H9 (cell line): Measurements from ENCODE around the gene NDUFS2. TPM values are rescaled to one million over a fixed set of nuclear protein-coding genes. Genes with fewer than 3 reads are reported as not detected.
A peak's percentile ranks its signal among the peaks of the same experiment; 100 is the strongest.
"Not testable (repeated sequence)": the region's sequence is repeated elsewhere in the genome, so short reads cannot be mapped to it uniquely, and the experiment has no call there.

Experiments
- DNase-seq: peaks from one replicate; pipeline ENCODE4 v3.0.0-alpha.2; 2017
- H2AFZ ChIP-seq: one replicate; pipeline ENCODE4 v1.6.1; 2013; ENCODE audit warnings: mild to moderate bottlenecking, low read length, control low read depth, moderate library complexity
- H2AK5ac ChIP-seq: 2 replicates; pipeline ENCODE4 v1.6.1; 2013; ENCODE audit warnings: low read length, control low read depth, mixed read lengths; ENCODE audit not compliant: insufficient read length
- H2BK120ac ChIP-seq: one replicate; pipeline ENCODE4 v1.6.1; 2013; ENCODE audit warnings: low read depth, mild to moderate bottlenecking, low read length, control low read depth, inconsistent platforms; ENCODE audit not compliant: poor library complexity, severe bottlenecking
- H2BK12ac ChIP-seq: 2 replicates; pipeline ENCODE4 v1.6.1; 2013; ENCODE audit warnings: low read length, control low read depth, mixed read lengths, low read depth; ENCODE audit not compliant: insufficient read length
- H2BK15ac ChIP-seq: 2 replicates; pipeline ENCODE4 v1.6.1; 2013; ENCODE audit warnings: low read depth, low read length, control low read depth
- H2BK20ac ChIP-seq: one replicate; pipeline ENCODE4 v1.6.1; 2013; ENCODE audit warnings: low read depth, mild to moderate bottlenecking, low read length, control low read depth, inconsistent platforms; ENCODE audit not compliant: poor library complexity, severe bottlenecking
- H2BK5ac ChIP-seq: 2 replicates; pipeline ENCODE4 v1.6.1; 2013; ENCODE audit warnings: low read length, control low read depth, mixed read lengths; ENCODE audit not compliant: insufficient read length
- H3K14ac ChIP-seq: 2 replicates; pipeline ENCODE4 v1.6.1; 2013; ENCODE audit warnings: low read length, control low read depth; ENCODE audit not compliant: insufficient read depth
- H3K18ac ChIP-seq: 2 replicates; pipeline ENCODE4 v1.6.1; 2013; ENCODE audit warnings: low read depth, mild to moderate bottlenecking, mixed read lengths, low read length, control low read depth; ENCODE audit not compliant: insufficient read length
- H3K23ac ChIP-seq: 2 replicates; pipeline ENCODE4 v1.6.1; 2013; ENCODE audit warnings: low read length, control low read depth, mixed read lengths, low read depth; ENCODE audit not compliant: insufficient read length
- H3K23me2 ChIP-seq: 2 replicates; pipeline ENCODE4 v1.6.1; 2013; ENCODE audit warnings: low read depth, mild to moderate bottlenecking, mixed read lengths, low read length, control low read depth; ENCODE audit not compliant: insufficient read length, poor library complexity, severe bottlenecking
- H3K27ac ChIP-seq: 2 replicates; pipeline ENCODE4 v1.5.1; 2013; ENCODE audit warnings: low read length, control low read depth, mixed read lengths, low read depth; ENCODE audit not compliant: insufficient read length
- H3K27me3 ChIP-seq: 2 replicates; pipeline ENCODE4 v1.6.1; 2013; ENCODE audit warnings: low read length, control low read depth, inconsistent platforms; ENCODE audit not compliant: insufficient read depth
- H3K4ac ChIP-seq: 2 replicates; pipeline ENCODE4 v1.6.1; 2013; ENCODE audit warnings: low read depth, mild to moderate bottlenecking, control low read depth, inconsistent platforms, low read length, moderate library complexity
- H3K4me1 ChIP-seq: 2 replicates; pipeline ENCODE4 v1.6.1; 2013; ENCODE audit warnings: low read length, control low read depth, inconsistent platforms; ENCODE audit not compliant: insufficient read depth
- H3K4me2 ChIP-seq: 2 replicates; pipeline ENCODE4 v1.6.1; 2013; ENCODE audit warnings: low read length, control low read depth, mixed read lengths; ENCODE audit not compliant: insufficient read length, insufficient read depth
- H3K56ac ChIP-seq: 2 replicates; pipeline ENCODE4 v1.6.1; 2013; ENCODE audit warnings: low read depth, mild to moderate bottlenecking, mixed read lengths, low read length, control low read depth; ENCODE audit not compliant: insufficient read length
- H3K79me1 ChIP-seq: 2 replicates; pipeline ENCODE4 v1.6.1; 2013; ENCODE audit warnings: low read depth, mild to moderate bottlenecking, moderate library complexity, low read length, control low read depth, inconsistent platforms; ENCODE audit not compliant: insufficient read depth, poor library complexity, severe bottlenecking
- H3K79me2 ChIP-seq: 2 replicates; pipeline ENCODE4 v1.6.1; 2013; ENCODE audit warnings: low read length, control low read depth, inconsistent platforms; ENCODE audit not compliant: insufficient read depth
- H3K9ac ChIP-seq: 2 replicates; pipeline ENCODE4 v1.6.1; 2013; ENCODE audit warnings: low read length, control low read depth, mixed read lengths; ENCODE audit not compliant: insufficient read length; ENCODE audit errors: extremely low read depth
- H3K9me3 ChIP-seq: one replicate; pipeline ENCODE4 v1.6.1; 2013; ENCODE audit warnings: low read depth, low read length, inconsistent platforms; ENCODE audit not compliant: control insufficient read depth
- H3T11ph ChIP-seq: one replicate; pipeline ENCODE4 v1.6.1; 2013; ENCODE audit warnings: mild to moderate bottlenecking, low read length, control low read depth, inconsistent platforms
- H4K20me1 ChIP-seq: one replicate; pipeline ENCODE4 v1.6.1; 2013; ENCODE audit not compliant: control insufficient read depth, insufficient read length, insufficient read depth
- H4K5ac ChIP-seq: 2 replicates; pipeline ENCODE4 v1.6.1; 2013; ENCODE audit warnings: low read depth, mild to moderate bottlenecking, mixed read lengths, low read length, control low read depth; ENCODE audit not compliant: insufficient read length
- H4K8ac ChIP-seq: replicated peaks from 2 replicates; pipeline ENCODE4 v1.6.1; 2013; ENCODE audit warnings: low read length, control low read depth, mixed read lengths, low read depth; ENCODE audit not compliant: insufficient read length
- H4K91ac ChIP-seq: 2 replicates; pipeline ENCODE4 v1.6.1; 2013; ENCODE audit warnings: low read depth, mild to moderate bottlenecking, moderate library complexity, mixed read lengths, low read length, control low read depth; ENCODE audit not compliant: insufficient read length
- H3K27ac Mint-ChIP-seq, 3 experiments: 2 replicates in 2 of 3; 3 replicates in 1 of 3; pipeline ENCODE4 v1.8.0; 2020 to 2021; ENCODE audit warnings: mixed read lengths in 3 of 3, mild to moderate bottlenecking in 1 of 3, moderate library complexity in 1 of 3
- H3K27me3 Mint-ChIP-seq: 2 replicates; pipeline ENCODE4 v1.8.0; 2021; ENCODE audit warnings: low read depth, mild to moderate bottlenecking, moderate library complexity, mixed read lengths
- H3K36me3 Mint-ChIP-seq, 3 experiments: 2 replicates in 2 of 3; 3 replicates in 1 of 3; pipeline ENCODE4 v1.8.0; 2020 to 2021; ENCODE audit warnings: low read depth in 3 of 3, mixed read lengths in 3 of 3; ENCODE audit not compliant: insufficient read depth in 1 of 3
- H3K4me1 Mint-ChIP-seq, 2 experiments: 2 replicates each; pipeline ENCODE4 v1.8.0; 2020; ENCODE audit warnings: mixed read lengths in 2 of 2
- H3K4me3 Mint-ChIP-seq, 2 experiments: 2 replicates in 1 of 2; 3 replicates in 1 of 2; pipeline ENCODE4 v1.8.0; 2020 to 2021; ENCODE audit warnings: mild to moderate bottlenecking in 2 of 2, mixed read lengths in 2 of 2, moderate library complexity in 1 of 2
- H3K9me3 Mint-ChIP-seq, 2 experiments: 2 replicates in 1 of 2; 3 replicates in 1 of 2; pipeline ENCODE4 v1.8.0; 2020; ENCODE audit warnings: mild to moderate bottlenecking in 2 of 2, mixed read lengths in 2 of 2, moderate library complexity in 1 of 2
- CTCF ChIP-seq: fragments of 200-600 bp; sonication (generic); conservative IDR thresholded peaks from 3 replicates; pipeline ENCODE4 v1.8.0; 2021; ENCODE audit warnings: antibody characterized with exemption, mild to moderate bottlenecking
- WGBS: extraction: QIAGEN DNeasy Blood & Tissue Kit; methylation state at CpG from one replicate; pipeline ENCODE4 v1.1.7; 2013; ENCODE audit warnings: missing lambda C conversion rate, low lambda C conversion rate, mixed read lengths; ENCODE audit not compliant: insufficient read length; ENCODE audit errors: extremely low coverage; 5-methylcytosine and 5-hydroxymethylcytosine counted together
- total RNA-seq: library from RNA; stranded (reverse); gene quantifications from 2 replicates; pipeline ENCODE4 v1.2.1, GENCODE V29; 2021

NDUFS2 gene
- total RNA-seq, 1 experiment from 2014 or later, result 84.5 TPM

GRCh38 chr1:161223805-161224694, 21.9 kb downstream of the NDUFS2 start:
- no peaks in the 10 kb centered on the region for H3K27me3 ChIP-seq
- DNase-seq, result no peak
- H3K9me3 ChIP-seq, result no peaks in the 10 kb centered on the region
- Mint-ChIP-seq H3K9me3 (no peaks in the 10 kb centered on the region), H3K36me3 (peaks cover 7 to 16% (median 13%) of the 10 kb centered on the region in 3 experiments; a peak in 6 of 7 replicates), H3K4me3 (no peak overlapping the region), H3K4me1 (peaks cover 23 to 43% of the 10 kb centered on the region in 2 experiments), H3K27me3 (no peaks in the 10 kb centered on the region), H3K27ac (no peak overlapping the region)
- no peak overlapping the region for H2BK12ac ChIP-seq
- no peak overlapping the region for H2BK20ac ChIP-seq
- H3K56ac ChIP-seq, result no peak overlapping the region
- H4K5ac ChIP-seq, result no peak overlapping the region
- H3K23me2 ChIP-seq, result no peaks in the 10 kb centered on the region
- no peak overlapping the region for H3K4ac ChIP-seq
- H3K14ac ChIP-seq, result no peak overlapping the region
- no peaks in the 10 kb centered on the region for H3K79me2 ChIP-seq
- no peak overlapping the region for H2AK5ac ChIP-seq
- H3K9ac ChIP-seq, result no peak overlapping the region
- H3T11ph ChIP-seq, result no peak overlapping the region
- 100% methylated on average over 1 of the region's 7 CpGs for WGBS
- TF ChIP-seq CTCF, result no peak
- H4K91ac ChIP-seq, result no peak overlapping the region
- H3K23ac ChIP-seq, result no peak overlapping the region
- H4K8ac ChIP-seq, result no peak overlapping the region
- no peak overlapping the region for H2BK120ac ChIP-seq
- H3K4me2 ChIP-seq, result no peak overlapping the region
- no peaks in the 10 kb centered on the region for H3K79me1 ChIP-seq
- H3K4me1 ChIP-seq, result peaks cover 8% of the 10 kb centered on the region; the same call in 1 of the 2 replicates
- no peak overlapping the region for H2BK15ac ChIP-seq
- no peak overlapping the region for H2AFZ ChIP-seq
- H2BK5ac ChIP-seq, result no peak overlapping the region
- H4K20me1 ChIP-seq, result no peaks in the 10 kb centered on the region
- H3K27ac ChIP-seq, result no peak overlapping the region
- no peak overlapping the region for H3K18ac ChIP-seq

GRCh38 chr1:161224695-161225087, 22.5 kb downstream of the NDUFS2 start:
- H3K4me3 Mint-ChIP-seq, result peak overlapping the region in 1 of 2 experiments; percentile 24; a peak in 1 of 5 replicates

More at GRCh38 chr1:161224695-161225087, 22.5 kb downstream of the NDUFS2 start:
- H4K5ac ChIP-seq, H3K9me3 Mint-ChIP-seq, H4K8ac ChIP-seq, H4K91ac ChIP-seq, H2BK20ac ChIP-seq, H3K79me2 ChIP-seq, H4K20me1 ChIP-seq, H3K23ac ChIP-seq, H3K4me1 ChIP-seq, H3K14ac ChIP-seq, DNase-seq, H2BK12ac ChIP-seq, H2BK15ac ChIP-seq, H3K4ac ChIP-seq, H3K18ac ChIP-seq, H3K23me2 ChIP-seq, H3T11ph ChIP-seq, H3K9me3 ChIP-seq, H3K79me1 ChIP-seq, H3K4me2 ChIP-seq, H3K56ac ChIP-seq, H3K27ac Mint-ChIP-seq, H3K27me3 ChIP-seq, H2AK5ac ChIP-seq, H3K27me3 Mint-ChIP-seq, H2BK5ac ChIP-seq, H2BK120ac ChIP-seq, H3K9ac ChIP-seq, H2AFZ ChIP-seq, H3K27ac ChIP-seq: not testable (repeated sequence)
- Mint-ChIP-seq H3K4me1 (peaks cover 23 to 39% of the 10 kb centered on the region in 2 experiments), H3K36me3 (peaks cover 12 to 20% (median 13%) of the 10 kb centered on the region in 3 experiments; a peak in 6 of 7 replicates)
- no CpG with 5 or more reads among the region's 13 CpGs for WGBS
